Astrocyte (in vitro differentiated cells and primary cell): ENCODE measurements around the gene DOCK10. TPM values are rescaled to one million over a fixed set of nuclear protein-coding genes. Genes with fewer than 3 reads are reported as not detected.

Experiments
- DNase-seq: peaks from one replicate; pipeline ENCODE4 v3.0.0-alpha.2; 2010; ENCODE audit warnings: low read depth
- FAIRE-seq: peaks from 2 replicates; lab custom pipeline; 2011; peaks lifted over from hg19 to GRCh38; lab: Jason Lieb, UNC
- H2AFZ ChIP-seq: 2 replicates; pipeline ENCODE4 v1.6.0; 2012; ENCODE audit warnings: low read depth, low read length, inconsistent platforms
- H3K27ac ChIP-seq: 2 replicates; pipeline ENCODE4 v1.5.1; 2011; ENCODE audit warnings: low read depth, low read length, inconsistent platforms
- H3K27me3 ChIP-seq: 2 replicates; pipeline ENCODE4 v1.6.0; 2011; ENCODE audit warnings: low read length, inconsistent platforms; ENCODE audit not compliant: insufficient read depth
- H3K36me3 ChIP-seq: 2 replicates; pipeline ENCODE4 v1.5.1; 2011; ENCODE audit warnings: low read length, inconsistent platforms; ENCODE audit not compliant: insufficient read depth
- H3K4me1 ChIP-seq: 2 replicates; pipeline ENCODE4 v1.5.1; 2011; ENCODE audit warnings: low read length, inconsistent platforms; ENCODE audit not compliant: insufficient read depth
- H3K4me2 ChIP-seq: 2 replicates; pipeline ENCODE4 v1.6.0; 2012; ENCODE audit warnings: low read length, inconsistent platforms
- H3K4me3 ChIP-seq: 2 replicates; pipeline ENCODE4 v1.5.1; 2011; ENCODE audit warnings: low read depth, mild to moderate bottlenecking, low read length, inconsistent platforms; ENCODE audit not compliant: insufficient read depth
- H3K79me2 ChIP-seq: 2 replicates; pipeline ENCODE4 v1.6.0; 2012; ENCODE audit warnings: mild to moderate bottlenecking, low read length, inconsistent platforms; ENCODE audit not compliant: insufficient read depth
- H3K9ac ChIP-seq: 2 replicates; pipeline ENCODE4 v1.6.0; 2012; ENCODE audit warnings: mild to moderate bottlenecking, low read length, inconsistent platforms
- H3K9me3 ChIP-seq: 2 replicates; pipeline ENCODE4 v1.5.1; 2012; ENCODE audit warnings: low read depth, mild to moderate bottlenecking, low read length, inconsistent platforms; ENCODE audit not compliant: insufficient read depth
- H4K20me1 ChIP-seq: 2 replicates; pipeline ENCODE4 v1.6.0; 2012; ENCODE audit warnings: low read length, inconsistent platforms; ENCODE audit not compliant: insufficient read depth
- H3K27ac Mint-ChIP-seq: one replicate; pipeline ENCODE4 v1.8.0; 2021; ENCODE audit warnings: mild to moderate bottlenecking, mixed read lengths; ENCODE audit not compliant: unreplicated experiment
- H3K27me3 Mint-ChIP-seq: one replicate; pipeline ENCODE4 v1.8.0; 2021; ENCODE audit warnings: low read depth, mixed read lengths; ENCODE audit not compliant: unreplicated experiment
- H3K36me3 Mint-ChIP-seq: one replicate; pipeline ENCODE4 v1.8.0; 2021; ENCODE audit warnings: low read depth, mixed read lengths; ENCODE audit not compliant: unreplicated experiment
- H3K4me1 Mint-ChIP-seq: one replicate; pipeline ENCODE4 v1.8.0; 2021; ENCODE audit warnings: low read depth, mixed read lengths; ENCODE audit not compliant: unreplicated experiment
- H3K4me3 Mint-ChIP-seq: one replicate; pipeline ENCODE4 v1.8.0; 2021; ENCODE audit warnings: mild to moderate bottlenecking, moderate library complexity, mixed read lengths; ENCODE audit not compliant: unreplicated experiment
- H3K9me3 Mint-ChIP-seq: one replicate; pipeline ENCODE4 v1.8.0; 2021; ENCODE audit warnings: mild to moderate bottlenecking, mixed read lengths; ENCODE audit not compliant: unreplicated experiment
- EZH2 ChIP-seq: IDR thresholded peaks from 2 replicates; pipeline ENCODE4 v1.6.1; 2012; ENCODE audit warnings: mild to moderate bottlenecking, low read length, inconsistent platforms; ENCODE audit not compliant: insufficient read depth
- total RNA-seq: library from RNA; stranded (reverse); gene quantifications from 2 replicates; pipeline ENCODE4 v1.2.1, GENCODE V29; 2021
- TF ChIP-seq, protein P1 (sequence below): IDR thresholded peaks from 2 replicates; pipeline ENCODE4 v1.5.1; 2011; ENCODE audit warnings: low read depth, mild to moderate bottlenecking, inconsistent platforms, low read length, moderate library complexity; ENCODE audit not compliant: insufficient read depth

DOCK10 gene
- total RNA-seq, 1 donor from 2014 or later: 7.7 TPM

- Mint-ChIP-seq H3K4me1 (no peaks in the 10 kb centered on the region), H3K4me3 (no peak overlapping the region), H3K36me3 (no peaks in the 10 kb centered on the region), H3K9me3 (peaks cover 5% of the 10 kb centered on the region), H3K27ac (no peak overlapping the region), H3K27me3 (no peaks in the 10 kb centered on the region)
- H3K79me2 ChIP-seq: no peaks in the 10 kb centered on the region
- H3K27me3 ChIP-seq: no peaks in the 10 kb centered on the region
- no peaks in the 10 kb centered on the region for H4K20me1 ChIP-seq
- DNase-seq (no peak), FAIRE-seq (no peak)
- no peak overlapping the region for H3K4me3 ChIP-seq
- H3K9ac ChIP-seq: no peak overlapping the region
- H2AFZ ChIP-seq: no peak overlapping the region
- no peak overlapping the region for H3K27ac ChIP-seq
- no peak for TF ChIP-seq EZH2
- TF ChIP-seq, protein P1, sequence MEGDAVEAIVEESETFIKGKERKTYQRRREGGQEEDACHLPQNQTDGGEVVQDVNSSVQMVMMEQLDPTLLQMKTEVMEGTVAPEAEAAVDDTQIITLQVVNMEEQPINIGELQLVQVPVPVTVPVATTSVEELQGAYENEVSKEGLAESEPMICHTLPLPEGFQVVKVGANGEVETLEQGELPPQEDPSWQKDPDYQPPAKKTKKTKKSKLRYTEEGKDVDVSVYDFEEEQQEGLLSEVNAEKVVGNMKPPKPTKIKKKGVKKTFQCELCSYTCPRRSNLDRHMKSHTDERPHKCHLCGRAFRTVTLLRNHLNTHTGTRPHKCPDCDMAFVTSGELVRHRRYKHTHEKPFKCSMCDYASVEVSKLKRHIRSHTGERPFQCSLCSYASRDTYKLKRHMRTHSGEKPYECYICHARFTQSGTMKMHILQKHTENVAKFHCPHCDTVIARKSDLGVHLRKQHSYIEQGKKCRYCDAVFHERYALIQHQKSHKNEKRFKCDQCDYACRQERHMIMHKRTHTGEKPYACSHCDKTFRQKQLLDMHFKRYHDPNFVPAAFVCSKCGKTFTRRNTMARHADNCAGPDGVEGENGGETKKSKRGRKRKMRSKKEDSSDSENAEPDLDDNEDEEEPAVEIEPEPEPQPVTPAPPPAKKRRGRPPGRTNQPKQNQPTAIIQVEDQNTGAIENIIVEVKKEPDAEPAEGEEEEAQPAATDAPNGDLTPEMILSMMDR: no peak
- no peaks in the 10 kb centered on the region for H3K9me3 ChIP-seq
- no peaks in the 10 kb centered on the region for H3K4me1 ChIP-seq
- no peaks in the 10 kb centered on the region for H3K36me3 ChIP-seq
- H3K4me2 ChIP-seq: no peak overlapping the region
Observed at GRCh38 chr2:225065882-225066281, 23.6 kb upstream of the DOCK10 start.

GRCh38 chr2:225064928-225065327 lies 22.7 kb upstream of the DOCK10 start:
- no peak for DNase-seq
- H3K79me2 ChIP-seq: no peaks in the 10 kb centered on the region
- H3K4me3 ChIP-seq: no peak overlapping the region
- H3K27ac ChIP-seq: no peak overlapping the region
- H3K9ac ChIP-seq: no peak overlapping the region
- no peak overlapping the region for H3K4me3 Mint-ChIP-seq
- H3K9me3 ChIP-seq: no peaks in the 10 kb centered on the region
- no peaks in the 10 kb centered on the region for H4K20me1 ChIP-seq
- H3K4me1 Mint-ChIP-seq: no peaks in the 10 kb centered on the region
- no peaks in the 10 kb centered on the region for H3K27me3 ChIP-seq
- FAIRE-seq: no peak
- no peaks in the 10 kb centered on the region for H3K4me1 ChIP-seq
- H3K9me3 Mint-ChIP-seq: peaks cover 5% of the 10 kb centered on the region
- H2AFZ ChIP-seq: no peak overlapping the region
- H3K36me3 Mint-ChIP-seq: no peaks in the 10 kb centered on the region
- H3K27ac Mint-ChIP-seq: no peak overlapping the region
- no peak for TF ChIP-seq EZH2
- TF ChIP-seq, protein P1: no peak
- no peaks in the 10 kb centered on the region for H3K27me3 Mint-ChIP-seq
- no peaks in the 10 kb centered on the region for H3K36me3 ChIP-seq
- H3K4me2 ChIP-seq: no peak overlapping the region

DNA sequence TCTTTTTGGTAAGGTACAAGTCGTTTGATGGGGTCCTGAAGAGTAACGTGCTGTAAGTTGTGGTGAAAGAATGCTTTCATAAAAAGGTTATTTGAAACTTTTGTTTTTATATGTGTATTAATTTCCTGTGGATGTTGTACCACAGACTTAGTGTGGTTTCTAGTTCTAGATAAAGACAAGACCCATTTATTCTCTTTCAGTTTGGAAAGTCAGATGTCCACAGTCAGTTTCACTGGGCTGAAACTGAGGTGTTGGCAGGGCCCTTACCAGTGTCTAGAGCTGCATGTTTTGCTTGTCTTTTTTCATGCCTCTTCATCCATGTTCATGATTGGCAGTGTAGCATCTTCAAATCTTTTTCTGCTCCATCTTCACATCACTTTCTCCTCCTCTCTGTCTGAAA lies 22.1 kb upstream of the DOCK10 start:
- H3K4me3 Mint-ChIP-seq: no peak overlapping the region
- no peak overlapping the region for H3K27ac Mint-ChIP-seq
- no peaks in the 10 kb centered on the region for H3K4me1 ChIP-seq
- H3K79me2 ChIP-seq: no peaks in the 10 kb centered on the region
- no peaks in the 10 kb centered on the region for H4K20me1 ChIP-seq
- H3K27ac ChIP-seq: no peak overlapping the region
- peak; percentile 41 for FAIRE-seq
- H3K9ac ChIP-seq: no peak overlapping the region
- no peaks in the 10 kb centered on the region for H3K27me3 Mint-ChIP-seq
- H2AFZ ChIP-seq: no peak overlapping the region
- no peaks in the 10 kb centered on the region for H3K36me3 ChIP-seq
- H3K4me2 ChIP-seq: no peak overlapping the region
- H3K4me1 Mint-ChIP-seq: no peaks in the 10 kb centered on the region
- H3K27me3 ChIP-seq: no peaks in the 10 kb centered on the region
- H3K4me3 ChIP-seq: no peak overlapping the region
- no peak for DNase-seq
- H3K9me3 Mint-ChIP-seq: peaks cover 5% of the 10 kb centered on the region
- no peaks in the 10 kb centered on the region for H3K36me3 Mint-ChIP-seq
- no peaks in the 10 kb centered on the region for H3K9me3 ChIP-seq
- TF ChIP-seq, protein P1: no peak
- no peak for TF ChIP-seq EZH2
